ENCODE data around the gene LYPD6.

The LYPD6 gene

GRCh38 chr2:149399934-149400615, 69.7 kb downstream of the LYPD6 start:
- no peak for DNase-seq (ENCODE audit: low read depth in 2 of 3, low spot score in 2 of 3)

GRCh38 chr2:149400997-149401396, 70.6 kb downstream of the LYPD6 start:
- no peak for DNase-seq (ENCODE audit: low read depth in 2 of 3, low spot score in 2 of 3)

GRCh38 chr2:149409506-149409905, 79.1 kb downstream of the LYPD6 start:
- DNase-seq (ENCODE audit: low read depth in 2 of 3, low spot score in 2 of 3): no peak

DNA sequence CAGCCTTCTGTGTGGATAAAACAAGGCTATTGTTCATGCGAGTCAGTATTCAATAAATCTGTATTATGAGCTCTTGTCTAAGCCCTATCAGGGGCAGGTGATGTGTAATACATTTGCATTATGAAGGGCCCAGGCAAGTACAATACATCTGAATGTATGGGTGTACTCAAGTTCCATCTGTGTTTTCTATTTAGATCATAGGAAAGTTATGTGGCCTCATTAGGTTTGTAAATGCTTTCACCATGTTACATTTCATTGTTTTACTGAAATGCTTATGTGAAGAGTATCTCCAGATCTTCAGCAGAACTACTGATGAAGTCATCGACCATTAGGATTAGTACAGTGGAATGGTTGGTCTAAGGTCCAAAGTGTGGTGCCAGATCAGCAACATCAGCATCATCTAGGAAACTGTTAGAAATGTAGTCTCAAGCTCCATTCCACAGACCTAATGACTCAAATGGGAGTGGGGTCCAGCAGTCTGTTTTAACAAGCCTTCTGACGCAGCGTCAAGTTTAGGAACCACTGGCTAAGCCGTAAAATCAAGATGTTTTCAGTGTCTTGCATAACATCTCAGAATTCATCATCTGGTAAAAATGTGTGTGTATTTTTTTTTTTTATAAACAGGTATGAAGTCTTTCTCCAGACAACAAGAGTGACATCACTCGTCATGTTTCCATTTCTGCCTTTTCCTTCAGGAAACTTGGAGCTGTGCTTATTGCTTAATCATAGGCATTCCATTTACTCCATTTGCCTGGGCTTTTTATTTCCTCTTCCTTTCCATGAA, 80.5 kb downstream of the LYPD6 start:
- no peak for DNase-seq (ENCODE audit: low read depth in 2 of 3, low spot score in 2 of 3)

DNA sequence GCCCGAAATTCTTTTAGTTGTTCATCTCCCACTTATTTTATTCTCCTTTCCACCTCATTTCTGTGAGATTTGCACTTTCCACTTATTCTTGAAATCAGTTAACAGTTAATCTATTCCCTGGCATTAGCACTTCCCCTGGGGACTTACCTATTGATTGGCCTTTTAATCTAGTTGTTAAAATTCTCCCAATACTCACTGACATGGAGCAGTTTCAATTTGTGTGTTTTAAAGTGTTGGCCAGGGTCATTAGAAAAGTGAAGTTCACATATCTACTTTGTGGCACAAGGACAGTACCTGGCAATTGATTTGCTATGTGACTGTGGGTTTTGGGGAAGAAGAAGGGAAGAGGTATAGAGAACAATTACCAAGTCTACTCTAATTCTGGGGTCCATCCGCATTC, 83.1 kb downstream of the LYPD6 start:
- no peak for DNase-seq (ENCODE audit: low read depth in 2 of 3, low spot score in 2 of 3)

DNA sequence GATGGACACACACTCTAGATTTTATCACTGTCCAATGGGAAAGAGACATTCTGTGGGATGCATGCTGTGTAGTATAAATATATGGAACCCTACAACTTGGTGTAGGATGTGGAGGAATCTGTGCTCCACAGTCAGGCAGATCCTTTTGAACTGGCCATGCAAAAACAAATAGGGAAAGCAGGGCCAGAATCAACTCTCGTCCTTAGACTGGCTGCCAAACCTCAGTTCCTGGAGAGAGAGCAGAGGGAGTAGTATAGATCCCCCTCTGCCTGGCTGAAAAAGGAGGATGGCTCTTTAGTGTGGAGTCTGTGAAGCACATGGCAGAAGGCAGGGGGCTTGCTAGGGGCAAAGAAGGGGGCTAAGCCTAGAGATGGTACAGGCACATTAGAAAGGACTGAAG, 84.7 kb downstream of the LYPD6 start:
- no peak for DNase-seq (ENCODE audit: low read depth in 2 of 3, low spot score in 2 of 3)

DNA sequence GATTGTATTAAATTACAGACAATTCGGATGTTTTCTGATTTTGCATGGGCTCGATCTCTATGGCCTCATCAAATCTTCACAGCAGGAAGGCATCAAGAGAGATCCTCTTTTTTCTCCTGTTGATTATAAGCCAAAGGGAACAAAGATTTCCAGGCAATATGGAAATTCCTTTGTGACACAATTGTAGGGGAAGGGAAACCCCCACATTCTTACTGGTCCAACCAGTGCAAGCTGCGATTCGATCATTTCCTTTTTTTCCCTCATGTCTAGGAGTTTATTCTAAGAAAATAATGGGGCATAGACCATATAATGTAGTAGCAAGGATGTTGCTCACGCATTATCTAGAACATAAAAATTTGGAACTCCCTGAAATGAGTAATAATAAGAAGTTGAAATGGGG, 87.7 kb downstream of the LYPD6 start:
- no peak for DNase-seq (ENCODE audit: low read depth in 2 of 3, low spot score in 2 of 3)

GRCh38 chr2:149420053-149420963, 89.9 kb downstream of the LYPD6 start:
- DNase-seq (ENCODE audit: low read depth in 2 of 3, low spot score in 2 of 3): no peak

DNA sequence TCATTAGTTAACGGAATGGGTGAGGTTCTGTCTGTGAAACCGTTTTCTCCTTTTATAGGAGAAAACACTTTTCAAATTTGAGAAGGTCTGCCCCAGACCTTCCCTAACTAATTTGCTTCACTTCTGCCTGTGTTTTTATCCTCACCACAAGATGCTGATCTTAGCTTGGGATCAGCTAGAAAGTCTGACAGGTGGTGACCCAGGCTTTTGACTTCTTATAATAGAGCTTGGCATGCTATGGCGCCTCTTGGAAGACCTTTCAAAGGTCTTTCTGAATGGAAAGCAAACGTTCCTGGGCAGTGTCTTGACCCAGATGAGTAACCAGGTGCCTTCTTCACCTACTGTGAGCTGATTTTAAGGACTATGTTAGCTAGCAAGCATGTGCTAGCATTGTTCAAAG, 91.4 kb downstream of the LYPD6 start:
- no peak for DNase-seq (ENCODE audit: low read depth in 2 of 3, low spot score in 2 of 3)

DNA sequence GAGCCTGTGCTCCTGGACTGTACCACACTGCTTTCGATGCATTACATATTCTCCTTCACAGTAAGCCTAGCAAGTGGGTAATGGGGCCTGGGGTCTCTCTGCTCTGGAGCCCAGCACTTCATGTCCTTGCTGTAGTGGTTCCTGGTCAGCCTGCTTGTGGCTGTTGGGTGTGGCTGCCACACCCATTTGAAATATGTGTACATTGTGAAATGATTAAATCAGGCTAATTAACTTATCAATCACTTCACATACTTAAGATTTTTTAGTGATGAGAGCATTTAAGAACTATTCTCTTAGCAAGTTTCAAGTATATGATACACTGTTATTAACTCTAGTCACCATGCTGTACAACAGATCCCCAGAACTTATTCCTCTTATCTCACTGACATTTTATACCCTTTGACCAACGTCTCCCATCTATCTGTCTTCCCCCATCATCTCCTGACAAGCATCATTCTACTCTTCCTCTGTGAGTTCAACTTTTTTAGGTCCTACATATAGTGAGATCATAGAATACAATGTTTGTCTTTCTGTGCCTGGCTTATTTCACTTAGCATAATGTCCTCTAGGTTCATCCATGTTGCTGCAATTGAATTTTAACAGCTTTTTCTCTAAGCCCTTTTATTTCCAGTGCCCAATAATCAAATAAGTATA, 92.1 kb downstream of the LYPD6 start:
- no peak for DNase-seq (ENCODE audit: low read depth in 2 of 3, low spot score in 2 of 3)

DNA sequence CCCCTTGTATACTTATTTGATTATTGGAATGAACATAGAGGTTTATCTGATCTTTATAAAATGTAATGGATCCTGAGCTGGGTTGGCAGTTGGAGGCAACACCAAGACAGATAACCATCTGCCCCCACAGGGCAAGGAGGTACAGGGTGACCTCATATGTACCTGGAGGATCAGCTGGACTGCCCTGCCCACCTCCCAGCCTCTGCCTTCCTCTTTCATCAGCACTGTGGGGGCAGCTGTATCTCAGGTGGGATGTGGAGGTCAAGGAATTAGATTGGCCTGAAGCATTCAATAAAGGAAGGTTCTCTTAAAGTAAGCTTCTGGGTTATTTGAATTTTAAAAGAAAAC, 92.6 kb downstream of the LYPD6 start:
- DNase-seq (ENCODE audit: low read depth in 2 of 3, low spot score in 2 of 3): no peak

- no peak for DNase-seq (ENCODE audit: low read depth in 2 of 3, low spot score in 2 of 3)
Measured at GRCh38 chr2:149423630-149424029, 93.2 kb downstream of the LYPD6 start.

DNA sequence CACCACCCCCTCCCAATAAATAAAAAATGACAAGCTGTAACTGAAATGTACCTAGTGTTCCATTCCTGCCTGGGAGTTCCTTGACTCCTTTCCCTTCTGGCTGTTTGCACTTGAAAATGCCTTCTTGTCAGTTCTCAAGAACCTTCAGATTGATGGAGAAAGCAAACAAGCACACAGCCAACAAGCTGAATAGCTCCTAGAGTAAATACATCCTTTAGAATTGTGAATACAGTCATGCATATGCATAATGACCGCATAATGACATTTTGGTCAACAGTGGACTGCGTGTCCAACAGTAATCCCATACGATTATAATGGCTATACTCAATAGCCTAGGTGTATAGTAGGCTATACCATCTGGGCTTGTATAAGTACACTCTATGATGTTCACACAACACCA, 97.0 kb downstream of the LYPD6 start:
- DNase-seq (ENCODE audit: low read depth in 2 of 3, low spot score in 2 of 3): no peak

GRCh38 chr2:149428783-149429182, 98.4 kb downstream of the LYPD6 start:
- no peak for DNase-seq (ENCODE audit: low read depth in 2 of 3, low spot score in 2 of 3)

DNA sequence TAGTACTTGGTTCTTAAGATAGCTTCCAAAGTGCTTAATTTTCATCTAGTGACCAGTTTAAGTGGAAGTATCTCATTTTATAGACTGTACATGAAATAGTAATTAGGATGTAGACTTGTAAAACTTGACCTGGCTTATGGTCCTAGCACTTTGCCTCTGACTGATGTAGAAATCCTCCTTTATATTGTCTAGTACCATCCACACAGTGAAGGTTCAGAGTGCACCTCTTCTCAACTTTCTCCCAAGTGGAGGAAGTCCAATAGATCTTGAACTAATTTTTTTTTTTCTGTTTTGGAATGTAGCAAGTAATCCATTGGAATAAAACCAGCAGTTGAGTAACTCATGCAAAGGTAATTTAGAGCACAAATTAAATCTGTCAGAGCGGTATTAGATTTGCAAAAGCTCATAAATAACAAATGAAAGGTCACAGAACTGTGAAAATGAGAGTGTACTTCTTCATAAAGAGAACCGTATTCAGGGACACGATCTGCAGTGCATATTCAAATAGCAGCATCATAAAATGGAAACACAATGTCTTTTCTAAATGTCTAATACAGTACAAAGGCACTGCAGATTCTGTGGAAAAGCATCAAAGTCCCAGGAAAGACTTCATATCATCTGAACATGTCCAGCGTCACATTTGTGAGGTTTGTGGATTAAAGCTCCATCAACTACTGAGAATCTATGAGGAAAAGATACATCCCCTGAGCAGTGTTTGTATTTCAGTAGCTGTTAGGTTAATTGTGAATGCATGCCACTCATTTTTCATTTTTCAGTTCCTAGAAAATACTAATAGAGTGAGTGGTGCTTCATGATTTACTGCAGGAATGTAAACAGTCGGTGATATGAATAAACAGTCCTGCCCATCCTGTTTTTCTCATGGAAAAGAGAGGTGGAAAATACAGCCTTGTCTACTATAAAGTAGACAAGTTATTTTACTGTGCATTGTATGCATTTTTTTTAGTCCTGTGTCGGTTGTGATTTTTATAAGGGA, 100.7 kb downstream of the LYPD6 start:
- no peak for DNase-seq (ENCODE audit: low read depth in 2 of 3, low spot score in 2 of 3)

DNA sequence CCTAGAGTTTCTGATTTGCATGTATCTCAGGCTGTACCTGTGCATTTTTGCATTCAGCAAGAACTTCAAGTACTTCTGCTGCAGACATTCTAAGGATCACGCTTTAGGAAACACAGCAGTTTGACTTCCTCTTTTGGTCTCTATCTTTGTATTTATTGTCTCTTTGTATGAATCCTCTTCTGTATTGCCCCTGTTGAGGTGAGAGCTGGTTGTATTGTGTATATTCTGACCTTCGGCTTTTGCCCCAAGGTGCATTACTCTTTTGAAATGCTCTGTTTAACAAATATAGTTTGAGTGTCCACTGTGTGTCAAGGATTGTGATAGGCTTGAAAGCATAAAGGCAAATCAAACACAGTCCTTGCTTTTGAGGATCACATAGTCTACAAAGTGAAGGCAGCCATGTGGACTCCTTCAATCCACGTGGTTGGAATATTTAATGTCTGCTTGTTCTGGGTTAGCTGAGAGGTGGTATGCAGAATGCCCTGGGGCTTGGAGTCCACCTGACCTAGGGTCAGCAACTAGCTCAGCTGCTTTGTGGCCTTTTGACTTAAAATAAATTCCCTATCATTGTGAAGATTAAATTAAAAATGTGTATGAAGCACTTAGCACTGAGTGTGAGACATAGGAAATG, 108.1 kb downstream of the LYPD6 start:
- no peak for DNase-seq (ENCODE audit: low read depth in 2 of 3, low spot score in 2 of 3)

GRCh38 chr2:149441255-149441654, 110.9 kb downstream of the LYPD6 start:
- no peak for DNase-seq (ENCODE audit: low read depth in 2 of 3, low spot score in 2 of 3)

DNA sequence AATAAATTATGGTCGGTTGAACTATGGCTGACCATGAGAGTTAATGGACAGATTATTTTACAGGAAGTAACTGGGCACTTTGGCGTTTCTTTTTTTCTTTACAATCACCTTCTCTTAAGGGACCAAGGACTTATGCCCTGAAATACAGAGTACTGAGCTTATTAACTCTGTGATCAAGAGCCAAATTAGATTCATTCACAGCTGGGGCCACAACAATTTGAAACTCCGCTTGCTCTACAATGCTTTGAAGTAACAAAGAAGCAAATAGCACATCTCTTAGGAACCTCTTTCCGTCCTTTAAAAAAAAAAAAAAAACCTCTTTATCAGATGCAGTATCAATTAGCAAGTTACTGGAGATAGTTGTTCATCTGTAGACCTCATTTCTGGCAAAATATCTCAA, 112.0 kb downstream of the LYPD6 start:
- no peak for DNase-seq (ENCODE audit: low read depth in 2 of 3, low spot score in 2 of 3)

GRCh38 chr2:149443150-149443549, 112.8 kb downstream of the LYPD6 start:
- DNase-seq (ENCODE audit: low read depth in 2 of 3, low spot score in 2 of 3): no peak

- no peak for DNase-seq (ENCODE audit: low read depth in 2 of 3, low spot score in 2 of 3)
Measured at GRCh38 chr2:149446748-149447147, 116.4 kb downstream of the LYPD6 start.

Data from activated CD8-positive, alpha-beta memory T cell treated with anti-CD3 and anti-CD28 coated beads for 48 hours (primary cell).